Right lung (tissue), 10 donors: ENCODE results near the gene GJA3. TPM values are rescaled to one million over a fixed set of nuclear protein-coding genes. Genes with fewer than 3 reads are reported as not detected.

Experiments
- DNase-seq, 2 donors: peaks; one replicate each; pipeline ENCODE4 v3.0.0-alpha.2; 2013
- long read RNA-seq, 8 donors: transcript quantifications; one replicate each; lab custom pipeline, GENCODE V29; 2026
- polyA plus RNA-seq, 5 donors: library from polyadenylated mRNA; unstranded; fragments of 120-200 nt; gene quantifications; one replicate each; pipeline versions ENCODE4 v1.2.1 to v1.2.3, GENCODE V29; 2013; ENCODE audit warnings: inconsistent platforms in 1 of 5, low replicate concordance in 1 of 5; ENCODE audit not compliant: insufficient read length in 5 of 5, insufficient read depth in 1 of 5

Gene GJA3
- under 1 TPM; 0.04 to 0.18 (median 0.07) TPM for polyA plus RNA-seq
- long read RNA-seq, donor 1, result 0 reads
- long read RNA-seq, donor 2, result 0 reads
- long read RNA-seq, donor 3, result 0 reads
- long read RNA-seq, donor 4, result 0 reads
- long read RNA-seq, donor 5, result 0 reads
- long read RNA-seq, donor 6, result 0 reads
- long read RNA-seq, donor 7, result 0 reads
- long read RNA-seq, donor 8, result 0 reads

- peak in 1 of 2 donors; percentile 26 for DNase-seq
These were observed at the start of gene GJA3 for GRCh38 chr13:20160306-20161274. TSS of gene GJA3 (minus strand) at chr13:20161052. CDS start at chr13:20143288, 17,764 bp downstream.

GRCh38 chr13:20209948-20210347 is 49.1 kb upstream of the GJA3 start:
- DNase-seq, result no peak

- no peak for DNase-seq
These were observed 45.9 kb upstream of the GJA3 start for GRCh38 chr13:20206698-20207235.

- no peak for DNase-seq
These were observed 45.3 kb upstream of the GJA3 start for GRCh38 chr13:20206065-20206697.

GRCh38 chr13:20198781-20199180 is 37.9 kb upstream of the GJA3 start:
- DNase-seq, result no peak

GRCh38 chr13:20197361-20197834 is 36.5 kb upstream of the GJA3 start:
- DNase-seq, result no peak

- no peak for DNase-seq
These were observed 34.9 kb upstream of the GJA3 start for GRCh38 chr13:20195801-20196200.

GRCh38 chr13:20193907-20194631 is 33.2 kb upstream of the GJA3 start:
- DNase-seq, result no peak

- no peak for DNase-seq
These were observed 32.5 kb upstream of the GJA3 start for GRCh38 chr13:20193162-20193906.

- no peak for DNase-seq
These were observed 31.9 kb upstream of the GJA3 start, which contains the start of gene GJB2 for GRCh38 chr13:20192836-20193161. TSS of gene GJB2 (minus strand) at chr13:20192938. CDS start at chr13:20189581, 3,357 bp downstream.

GRCh38 chr13:20192158-20192835 is 31.4 kb upstream of the GJA3 start:
- DNase-seq, result no peak

- DNase-seq, result no peak
These were observed 30.7 kb upstream of the GJA3 start for GRCh38 chr13:20191311-20192157.

- DNase-seq, result no peak
These were observed 29.8 kb upstream of the GJA3 start for GRCh38 chr13:20190481-20191310.

GRCh38 chr13:20190076-20190475 is 29.2 kb upstream of the GJA3 start:
- no peak for DNase-seq

GRCh38 chr13:20188667-20189553 is 28.1 kb upstream of the GJA3 start:
- DNase-seq, result no peak

- no peak for DNase-seq
These were observed 25.9 kb upstream of the GJA3 start for GRCh38 chr13:20186771-20187170.
